HFFc6 (cell line): ENCODE measurements around the gene CHST12. TPM values are rescaled to one million over a fixed set of nuclear protein-coding genes. Genes with fewer than 3 reads are reported as not detected.
A peak's percentile ranks its signal among the peaks of the same experiment; 100 is the strongest.

Experiments used
- DNase-seq: peaks from one replicate; pipeline ENCODE4 v3.0.0-alpha.2; 2018
- H3K27ac Mint-ChIP-seq: 2 replicates; pipeline ENCODE4 v1.8.0; 2020; ENCODE audit warnings: mild to moderate bottlenecking, mixed read lengths
- H3K27me3 Mint-ChIP-seq: 2 replicates; pipeline ENCODE4 v1.8.0; 2021; ENCODE audit warnings: mild to moderate bottlenecking, moderate library complexity, mixed read lengths; ENCODE audit not compliant: insufficient read depth
- H3K36me3 Mint-ChIP-seq: 2 replicates; pipeline ENCODE4 v1.8.0; 2021; ENCODE audit warnings: low read depth, mixed read lengths
- H3K4me1 Mint-ChIP-seq: 2 replicates; pipeline ENCODE4 v1.8.0; 2020; ENCODE audit warnings: low read depth, mixed read lengths
- H3K4me3 Mint-ChIP-seq: 2 replicates; pipeline ENCODE4 v1.8.0; 2020; ENCODE audit warnings: mild to moderate bottlenecking, moderate library complexity, mixed read lengths
- H3K9me3 Mint-ChIP-seq: 2 replicates; pipeline ENCODE4 v1.8.0; 2020; ENCODE audit warnings: mild to moderate bottlenecking, mixed read lengths
- CTCF ChIP-seq: fragments of 200-600 bp; sonication (generic); IDR thresholded peaks from 2 replicates; pipeline ENCODE4 v1.5.0; 2021; ENCODE audit warnings: antibody characterized with exemption, mild to moderate bottlenecking
- total RNA-seq, 6 experiments: library from RNA; stranded (reverse); fragmentation: NEBNext Ultra II Directional; extraction: Animal tissue kit (Norgen Biotek cat#: 25700); gene quantifications; 2 replicates in 1 of 6; 3 replicates in 5 of 6; pipeline ENCODE4 v1.2.3, GENCODE V29; 2021

The CHST12 gene
- total RNA-seq, 6 experiments from 2014 or later: 25.7 to 31.4 (median 27.2) TPM

- peaks cover 6% of the 10 kb centered on the region for H3K27me3 Mint-ChIP-seq
- peaks cover 16% of the 10 kb centered on the region for H3K4me1 Mint-ChIP-seq
- peaks cover 6% of the 10 kb centered on the region; the same call in 1 of the 2 replicates for H3K36me3 Mint-ChIP-seq
- H3K4me3 Mint-ChIP-seq: no peak overlapping the region
- peaks cover 9% of the 10 kb centered on the region; the same call in 1 of the 2 replicates for H3K9me3 Mint-ChIP-seq
- TF ChIP-seq CTCF: no peak
- H3K27ac Mint-ChIP-seq: no peak overlapping the region
- no peak for DNase-seq
These were observed 85.3 kb downstream of the CHST12 start for GRCh38 chr7:2488681-2489080.

- Mint-ChIP-seq H3K4me1 (peaks cover 17% of the 10 kb centered on the region), H3K9me3 (peaks cover 9% of the 10 kb centered on the region; the same call in 1 of the 2 replicates), H3K27me3 (peaks cover 6% of the 10 kb centered on the region), H3K36me3 (peaks cover 6% of the 10 kb centered on the region; the same call in 1 of the 2 replicates), H3K4me3 (no peak overlapping the region), H3K27ac (no peak overlapping the region)
- no peak for TF ChIP-seq CTCF
- no peak for DNase-seq
These were observed 86.8 kb downstream of the CHST12 start for GRCh38 chr7:2490181-2490651.

DNA sequence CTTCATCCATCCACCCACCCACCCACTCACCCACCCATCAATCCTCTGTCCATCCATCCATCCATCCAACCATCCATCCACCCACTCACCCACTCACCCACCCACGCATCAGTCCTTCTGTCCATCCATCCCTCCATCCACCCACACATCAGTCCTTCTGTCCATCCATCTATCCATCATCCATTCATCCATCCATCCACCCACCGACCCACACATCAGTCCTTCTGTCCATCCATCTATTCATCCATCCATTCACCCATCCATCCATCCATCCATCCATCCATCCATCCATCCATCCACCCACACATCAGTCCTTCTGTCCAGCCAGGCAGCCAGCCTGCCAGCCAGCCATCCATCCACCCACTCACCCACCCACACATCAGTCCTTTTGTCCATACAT lies 88.6 kb downstream of the CHST12 start:
- H3K27me3 Mint-ChIP-seq: peaks cover 6% of the 10 kb centered on the region
- peaks cover 6% of the 10 kb centered on the region; the same call in 1 of the 2 replicates for H3K36me3 Mint-ChIP-seq
- no peak for DNase-seq
- TF ChIP-seq CTCF: no peak
- peaks cover 17% of the 10 kb centered on the region for H3K4me1 Mint-ChIP-seq
- no peak overlapping the region for H3K27ac Mint-ChIP-seq
- no peak overlapping the region for H3K4me3 Mint-ChIP-seq
- peaks cover 9% of the 10 kb centered on the region; the same call in 1 of the 2 replicates for H3K9me3 Mint-ChIP-seq

DNA sequence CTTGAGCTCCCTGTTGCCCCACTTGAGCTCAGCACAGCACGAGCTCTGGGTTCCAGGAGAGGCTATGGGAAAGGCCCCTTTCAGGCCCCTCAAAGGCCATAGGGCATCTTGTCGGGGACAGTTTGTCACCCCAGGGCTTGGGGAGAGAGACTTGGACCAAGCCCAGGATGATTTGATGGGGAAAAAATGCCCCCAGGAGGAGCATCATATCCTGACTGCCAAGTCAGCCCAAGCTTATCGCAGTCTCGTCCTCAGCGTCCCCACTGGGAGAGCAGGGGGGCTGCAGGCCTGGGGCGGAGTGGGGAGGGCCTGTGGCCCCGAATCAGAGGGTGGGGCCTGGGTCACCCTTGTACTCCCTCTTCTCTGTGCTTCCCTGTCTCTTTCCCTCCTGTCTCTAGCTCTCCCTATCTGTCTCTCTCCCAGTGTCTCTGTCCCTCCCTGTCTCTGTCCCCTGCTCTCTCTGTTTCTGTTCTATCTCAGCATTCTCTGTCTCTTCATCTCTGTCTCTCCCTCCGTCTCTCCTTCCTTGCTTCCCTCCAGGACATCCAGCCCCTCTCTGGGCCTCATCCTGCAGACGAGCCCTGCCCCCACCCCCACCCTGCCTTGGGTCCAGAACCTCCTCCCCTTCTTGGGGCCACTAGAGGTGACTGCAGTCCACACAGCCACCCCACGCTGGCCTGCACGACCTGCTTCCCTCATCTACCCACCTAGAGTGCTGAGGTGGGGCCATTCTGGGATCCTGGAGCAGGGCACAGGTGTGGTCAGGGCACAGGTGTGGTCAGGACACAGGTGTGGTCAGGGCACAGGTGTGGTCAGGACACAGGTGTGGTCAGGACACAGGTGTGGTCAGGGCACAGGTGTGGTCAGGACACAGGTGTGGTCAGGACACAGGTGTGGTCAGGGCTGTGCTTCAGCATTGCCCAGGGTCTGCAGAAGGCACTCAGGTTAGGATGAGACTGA lies 90.1 kb downstream of the CHST12 start:
- H3K9me3 Mint-ChIP-seq: peaks cover 9% of the 10 kb centered on the region; the same call in 1 of the 2 replicates
- H3K27me3 Mint-ChIP-seq: peaks cover 5% of the 10 kb centered on the region
- H3K4me3 Mint-ChIP-seq: peak overlapping the region; percentile 55
- no peak for TF ChIP-seq CTCF
- H3K4me1 Mint-ChIP-seq: peaks cover 14% of the 10 kb centered on the region
- no peak for DNase-seq
- peaks cover 6% of the 10 kb centered on the region; the same call in 1 of the 2 replicates for H3K36me3 Mint-ChIP-seq
- peak overlapping the region; percentile 73; the same call in 1 of the 2 replicates for H3K27ac Mint-ChIP-seq

DNA sequence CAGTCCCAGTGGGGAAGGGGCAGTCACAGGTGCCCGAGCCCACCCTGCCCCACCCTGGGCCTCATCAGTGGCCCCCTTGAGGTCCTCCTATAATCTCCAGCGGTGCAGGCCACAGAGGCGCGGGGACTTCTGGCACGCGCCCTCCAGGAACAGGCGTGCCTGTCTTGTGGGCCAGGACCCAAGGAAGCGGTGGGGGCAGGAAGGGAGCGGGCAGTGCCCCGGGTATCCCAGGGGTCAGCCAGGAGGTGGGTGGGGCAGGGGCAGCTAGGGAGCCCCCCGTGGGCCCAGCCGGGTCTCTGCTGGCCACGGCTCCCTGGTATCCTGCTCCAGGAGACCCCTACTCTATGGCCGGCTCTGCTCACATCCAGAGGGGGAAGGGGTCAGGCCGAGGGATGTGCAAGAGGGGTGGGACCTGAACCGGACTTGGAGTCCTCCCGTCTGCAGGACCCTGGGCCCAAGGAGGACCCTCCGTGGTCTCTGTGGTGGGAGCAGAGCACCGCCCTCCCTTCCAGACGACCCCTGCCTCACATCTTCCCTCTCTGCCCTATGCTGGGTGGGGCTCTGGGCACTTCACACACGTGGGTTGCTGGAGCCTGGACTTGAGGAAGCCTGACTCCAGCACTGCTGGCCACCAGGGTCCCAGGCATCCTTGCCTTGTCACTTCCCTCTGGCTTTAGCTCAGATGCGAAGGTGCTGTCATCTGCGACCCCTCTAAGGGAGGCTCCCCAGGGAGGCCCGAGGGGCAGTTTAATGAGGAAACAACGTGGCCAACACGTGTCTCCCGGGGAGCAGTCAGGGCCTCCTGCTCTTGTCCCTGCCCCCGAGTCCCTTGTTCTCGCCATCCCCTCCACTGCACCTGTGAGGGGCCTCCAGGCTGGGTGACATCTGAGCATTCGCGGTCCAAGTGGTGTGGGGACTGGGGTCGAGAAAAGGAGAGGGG lies 91.0 kb downstream of the CHST12 start:
- Mint-ChIP-seq H3K9me3 (peaks cover 9% of the 10 kb centered on the region; the same call in 1 of the 2 replicates), H3K36me3 (peaks cover 6% of the 10 kb centered on the region; the same call in 1 of the 2 replicates), H3K27ac (no peak overlapping the region), H3K4me1 (peaks cover 12% of the 10 kb centered on the region), H3K4me3 (no peak overlapping the region), H3K27me3 (peaks cover 9% of the 10 kb centered on the region)
- DNase-seq: no peak
- TF ChIP-seq CTCF: no peak
